NCI-H2081 treated with DMSO at 0.1 percent for 48 hours (cell line): ENCODE results near the gene TRPM8.

Experiments used
- DNase-seq: peaks from one replicate; lab custom pipeline; 2025; lab: John Stamatoyannopoulos, UW

The TRPM8 gene

GRCh38 chr2:233976087-233976486 is 58.9 kb downstream of the TRPM8 start:
- no peak for DNase-seq

- no peak for DNase-seq
These were observed 59.6 kb downstream of the TRPM8 start for GRCh38 chr2:233976690-233977294.

GRCh38 chr2:233977296-233977837 is 60.2 kb downstream of the TRPM8 start:
- DNase-seq = no peak

- no peak for DNase-seq
These were observed 62.6 kb downstream of the TRPM8 start for GRCh38 chr2:233979748-233980147.

- DNase-seq = no peak
These were observed 63.9 kb downstream of the TRPM8 start for GRCh38 chr2:233980955-233981561.

- DNase-seq = no peak
These were observed 64.6 kb downstream of the TRPM8 start for GRCh38 chr2:233981574-233982420.

- no peak for DNase-seq
These were observed 65.4 kb downstream of the TRPM8 start for GRCh38 chr2:233982421-233983121.

GRCh38 chr2:233983445-233983844 is 66.3 kb downstream of the TRPM8 start:
- no peak for DNase-seq

- no peak for DNase-seq
These were observed 71.4 kb downstream of the TRPM8 start for GRCh38 chr2:233988581-233988980.

- no peak for DNase-seq
These were observed 72.2 kb downstream of the TRPM8 start for GRCh38 chr2:233989221-233989858.

GRCh38 chr2:233990261-233990798 is 73.2 kb downstream of the TRPM8 start:
- no peak for DNase-seq

GRCh38 chr2:233991196-233991595 is 74.0 kb downstream of the TRPM8 start:
- no peak for DNase-seq

- no peak for DNase-seq
These were observed 75.5 kb downstream of the TRPM8 start for GRCh38 chr2:233992513-233993217.

- DNase-seq = no peak
These were observed 76.3 kb downstream of the TRPM8 start for GRCh38 chr2:233993461-233993860.

GRCh38 chr2:233994151-233994550 is 77.0 kb downstream of the TRPM8 start:
- no peak for DNase-seq

- no peak for DNase-seq
These were observed 78.8 kb downstream of the TRPM8 start for GRCh38 chr2:233996000-233996399.

GRCh38 chr2:233996461-233996860 is 79.3 kb downstream of the TRPM8 start:
- DNase-seq = no peak

GRCh38 chr2:233997707-233998106 is 80.5 kb downstream of the TRPM8 start:
- DNase-seq = no peak

GRCh38 chr2:233999182-233999581 is 82.0 kb downstream of the TRPM8 start:
- DNase-seq = no peak

GRCh38 chr2:234001380-234002160 is 84.4 kb downstream of the TRPM8 start:
- no peak for DNase-seq
